HG03469 (cell line): ENCODE data around the gene GAK.

Experiments used
- ATAC-seq: cut with Tn5 transposase; IDR thresholded peaks from one replicate; pipeline ENCODE4 v1.9.1; 2021; ENCODE audit warnings: mild to moderate bottlenecking, moderate library complexity, moderate number of reproducible peaks; ENCODE audit not compliant: unreplicated experiment

GAK gene

GRCh38 chr4:874971-875817 lies 56.9 kb downstream of the GAK start:
- ATAC-seq = no peak

DNA sequence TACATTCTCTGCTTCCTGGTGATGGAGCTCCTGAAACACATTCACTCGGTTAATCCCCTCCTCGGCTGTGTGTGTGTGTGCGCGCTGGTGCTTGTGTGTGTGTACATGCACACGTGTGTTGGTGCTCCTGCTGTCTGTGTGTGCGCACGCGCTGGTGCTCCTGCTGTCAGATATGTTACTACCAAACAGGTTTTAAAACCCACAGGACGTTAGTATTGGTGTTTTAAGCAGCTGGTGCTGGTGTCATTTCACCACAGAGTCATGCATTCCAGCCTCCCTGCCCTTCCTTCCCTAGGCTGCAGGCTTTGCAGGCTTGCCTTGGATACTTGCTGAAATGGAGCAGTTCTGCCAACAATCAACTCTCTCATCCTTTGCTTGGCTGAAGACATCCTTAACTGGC lies 58.1 kb downstream of the GAK start:
- no peak for ATAC-seq

DNA sequence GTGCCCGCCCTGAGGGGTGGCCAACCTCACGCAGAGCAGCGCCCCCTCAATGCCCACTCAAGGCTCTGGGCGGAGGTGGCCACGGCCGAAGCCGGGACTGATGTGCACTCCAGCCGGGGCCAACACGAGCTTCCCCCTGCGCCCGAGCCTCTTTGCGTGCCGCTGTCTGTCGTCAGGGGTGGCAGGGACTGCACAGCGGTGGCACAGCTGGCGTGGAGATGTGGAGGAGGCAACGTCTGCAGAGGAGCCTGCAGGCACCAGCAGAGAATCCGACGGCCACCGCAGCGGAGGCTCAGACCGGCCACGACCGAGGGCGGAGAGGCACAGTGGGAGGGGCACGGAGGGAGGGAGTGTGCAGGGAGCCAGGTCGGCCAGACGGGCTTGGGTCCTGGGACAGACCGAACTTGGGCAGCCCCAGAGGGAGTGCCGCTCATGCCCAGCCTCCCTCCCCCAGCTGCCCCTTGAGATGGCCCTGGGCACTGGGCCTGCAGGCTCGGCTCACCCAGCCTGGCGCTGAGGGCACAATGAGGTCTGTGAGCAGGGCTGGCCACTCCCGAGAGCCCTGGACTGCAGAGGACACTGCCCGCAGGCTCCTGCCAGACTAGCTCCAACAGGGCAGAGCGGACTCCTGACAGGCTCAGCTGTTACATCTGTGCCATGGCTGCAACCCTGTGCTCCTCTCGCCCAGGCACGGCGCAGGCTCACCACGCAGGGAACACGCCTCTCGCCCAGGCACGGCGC lies 59.7 kb downstream of the GAK start:
- ATAC-seq = no peak

DNA sequence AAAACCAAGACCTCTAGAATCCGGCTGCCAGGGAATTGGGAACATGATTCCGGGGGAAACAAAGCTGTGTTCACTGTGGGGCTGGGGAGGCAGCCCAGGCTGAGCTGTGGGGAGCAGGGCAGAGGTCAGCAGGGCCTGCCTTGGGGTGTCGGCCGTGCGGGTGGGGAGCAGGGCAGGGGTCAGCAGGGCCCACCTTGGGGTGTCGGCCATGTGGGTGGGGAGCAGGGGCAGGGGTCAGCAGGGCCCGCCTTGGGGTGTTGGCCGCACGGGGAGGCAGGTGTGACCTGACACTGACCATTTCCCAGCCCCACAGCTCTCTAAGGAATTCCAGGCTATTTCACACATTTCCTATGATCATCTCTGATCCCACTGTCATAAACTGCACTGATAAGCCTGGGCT lies 60.6 kb downstream of the GAK start:
- no peak for ATAC-seq

DNA sequence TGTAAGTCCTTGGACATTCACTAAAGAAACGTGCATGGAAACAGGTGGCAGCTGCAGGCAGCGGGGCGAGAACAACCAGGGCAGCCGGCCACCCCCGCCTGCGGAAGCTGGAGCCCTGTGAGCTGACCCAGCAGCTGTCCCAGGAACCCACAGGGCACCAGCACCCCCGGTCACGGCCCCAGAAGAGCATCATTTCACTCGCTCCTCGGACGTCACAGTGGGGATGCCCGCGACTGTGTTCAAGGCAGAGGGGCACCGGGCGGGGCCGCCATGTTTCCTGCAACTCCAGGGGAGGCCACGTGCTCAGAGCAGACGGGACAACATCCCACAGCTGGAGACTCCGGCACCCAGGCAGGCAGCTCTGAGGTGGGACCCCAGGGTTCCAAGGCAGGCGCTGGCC lies 61.2 kb downstream of the GAK start:
- ATAC-seq = no peak

- no peak for ATAC-seq
Observed at GRCh38 chr4:869776-870175, 62.3 kb downstream of the GAK start.

GRCh38 chr4:868421-868820 lies 63.7 kb downstream of the GAK start:
- no peak for ATAC-seq

- ATAC-seq = no peak
Observed at GRCh38 chr4:867526-868250, 64.4 kb downstream of the GAK start.

- no peak for ATAC-seq
Observed at GRCh38 chr4:866761-867390, 65.2 kb downstream of the GAK start.

- no peak for ATAC-seq
Observed at GRCh38 chr4:866068-866760, 65.9 kb downstream of the GAK start.

GRCh38 chr4:865572-865971 lies 66.5 kb downstream of the GAK start:
- ATAC-seq = no peak

- ATAC-seq = no peak
Observed at GRCh38 chr4:865121-865465, 67.0 kb downstream of the GAK start.

- no peak for ATAC-seq
Observed at GRCh38 chr4:864456-865120, 67.5 kb downstream of the GAK start.

GRCh38 chr4:860561-860960 lies 71.6 kb downstream of the GAK start:
- no peak for ATAC-seq

DNA sequence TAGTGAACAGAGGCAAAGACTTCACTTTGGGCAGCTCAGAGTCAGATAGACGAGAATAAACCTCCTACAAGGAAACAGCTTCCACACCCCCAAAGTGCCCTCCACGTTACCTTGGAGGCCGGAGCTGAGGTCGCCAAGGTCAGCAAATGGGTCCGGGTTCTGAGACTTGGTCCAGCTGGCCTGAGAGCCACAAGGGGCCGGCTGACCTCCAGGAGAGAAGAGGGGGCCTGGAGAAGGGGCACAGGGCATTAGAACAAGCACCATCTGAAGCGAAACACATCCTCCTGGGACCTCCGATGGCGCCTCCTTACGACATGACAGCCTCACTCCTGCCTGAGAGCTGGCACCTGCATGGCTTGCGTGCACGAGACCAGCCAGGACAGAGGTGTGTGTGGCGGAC lies 72.6 kb downstream of the GAK start:
- ATAC-seq = no peak

DNA sequence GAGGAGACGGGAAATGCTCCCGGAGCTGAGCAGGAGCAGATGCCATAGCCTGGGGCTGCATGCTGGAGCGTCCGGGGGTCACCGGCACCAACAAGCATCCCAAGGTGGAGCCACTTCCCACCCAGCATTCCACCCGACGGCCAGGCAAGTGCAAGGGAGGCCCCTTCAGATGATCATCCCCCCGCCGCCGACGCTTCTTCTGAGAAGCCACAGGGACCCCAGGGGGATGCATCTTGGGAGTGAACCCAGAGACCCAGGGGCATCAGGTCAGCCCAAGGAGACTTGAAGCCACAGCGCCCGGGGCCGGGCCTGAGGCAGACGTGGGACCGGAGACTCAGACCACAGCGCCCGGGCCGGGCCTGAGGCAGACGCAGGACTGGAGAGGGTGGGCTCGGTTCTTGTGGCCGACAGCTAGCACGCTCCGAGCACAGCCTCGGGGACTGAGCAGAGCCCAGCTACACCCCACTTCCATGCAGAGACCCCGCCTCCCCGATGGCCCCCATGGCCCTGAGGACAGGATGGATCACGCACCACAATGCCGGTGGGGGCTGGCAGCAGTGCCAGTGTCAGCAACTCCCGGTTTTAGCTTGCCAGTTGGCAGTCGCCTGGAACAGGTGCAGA lies 73.2 kb downstream of the GAK start:
- no peak for ATAC-seq

DNA sequence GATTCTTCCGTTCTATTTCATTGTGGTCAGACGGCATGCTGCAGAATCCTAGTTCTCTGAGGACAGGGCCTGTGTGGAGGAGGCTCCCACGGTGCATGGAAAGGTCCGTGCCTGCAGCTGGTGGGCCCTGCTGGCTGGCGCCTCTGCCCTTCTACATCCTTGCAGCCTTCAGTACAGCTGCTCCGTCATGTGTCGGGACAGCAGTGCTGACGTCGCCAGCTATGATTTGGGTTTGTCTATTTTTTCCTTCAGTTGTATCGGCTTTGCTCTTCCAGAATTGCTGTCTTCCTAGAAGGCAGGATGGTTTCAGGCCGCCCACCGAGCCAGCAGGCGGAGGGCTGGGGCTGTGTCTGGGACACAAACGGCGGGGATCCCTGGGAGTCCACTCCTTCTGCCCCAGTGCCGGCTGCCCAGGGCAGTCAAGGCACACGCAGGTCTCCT lies 74.1 kb downstream of the GAK start:
- no peak for ATAC-seq

DNA sequence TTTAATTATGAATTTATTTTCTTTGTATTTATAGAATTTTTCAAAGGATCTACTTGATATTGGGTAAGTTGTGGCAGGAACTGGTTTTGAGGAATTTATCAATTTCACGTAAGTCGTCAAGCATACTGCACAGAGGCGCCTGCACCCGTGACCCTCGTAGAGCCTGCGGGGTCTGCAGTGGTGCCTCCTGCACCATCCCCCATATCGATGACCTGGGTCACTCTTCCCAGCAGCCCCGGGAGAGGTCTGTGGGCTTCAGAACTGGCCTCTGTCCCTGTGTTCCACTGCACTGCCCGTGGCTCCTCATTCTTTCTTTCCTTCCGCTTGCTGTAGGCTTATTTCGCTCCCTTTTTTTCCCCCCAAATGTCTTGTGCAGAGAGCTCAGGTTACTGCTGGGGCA lies 74.7 kb downstream of the GAK start:
- ATAC-seq = no peak

GRCh38 chr4:856225-856901 lies 75.8 kb downstream of the GAK start:
- no peak for ATAC-seq
